ENCODE measurements around the gene NOP58. TPM values are rescaled to one million over a fixed set of nuclear protein-coding genes. Genes with fewer than 3 reads are reported as not detected.
"Not testable (repeated sequence)": the region's sequence is repeated elsewhere in the genome, so short reads cannot be mapped to it uniquely, and the experiment has no call there.

NOP58 gene
- polyA plus RNA-seq, 3 donors: 96.9 to 111 (median 109) TPM

- DNase-seq: no peak
These were observed 13.4 kb downstream of the NOP58 start for GRCh38 chr2:202278944-202279343.

- DNase-seq: no peak
These were observed 21.0 kb downstream of the NOP58 start for GRCh38 chr2:202286595-202286994.

- DNase-seq: no peak
These were observed 24.0 kb downstream of the NOP58 start for GRCh38 chr2:202289394-202290204.

GRCh38 chr2:202290316-202290715 is 24.8 kb downstream of the NOP58 start:
- no peak for DNase-seq

- DNase-seq: no peak
These were observed 25.4 kb downstream of the NOP58 start for GRCh38 chr2:202290970-202291369.

GRCh38 chr2:202299712-202300111 is 34.1 kb downstream of the NOP58 start:
- DNase-seq: no peak

GRCh38 chr2:202306034-202306433 is 40.5 kb downstream of the NOP58 start:
- no peak for DNase-seq

GRCh38 chr2:202307690-202308089 is 42.1 kb downstream of the NOP58 start:
- DNase-seq: no peak

GRCh38 chr2:202311823-202312388 is 46.3 kb downstream of the NOP58 start:
- no peak for DNase-seq

- no peak for DNase-seq
These were observed 48.6 kb downstream of the NOP58 start for GRCh38 chr2:202314116-202314515.

- peak; percentile 59 for DNase-seq
These were observed 51.7 kb downstream of the NOP58 start for GRCh38 chr2:202317080-202317857.

- not testable (repeated sequence) for DNase-seq
These were observed 54.8 kb downstream of the NOP58 start for GRCh38 chr2:202320362-202320761.

GRCh38 chr2:202322435-202322834 is 56.9 kb downstream of the NOP58 start:
- DNase-seq: no peak

- no peak for DNase-seq
These were observed 62.3 kb downstream of the NOP58 start for GRCh38 chr2:202327858-202328257.

- DNase-seq: no peak
These were observed 70.4 kb downstream of the NOP58 start for GRCh38 chr2:202335791-202336467.

- DNase-seq: no peak
These were observed 71.6 kb downstream of the NOP58 start for GRCh38 chr2:202337151-202337550.

GRCh38 chr2:202337706-202338346 is 72.3 kb downstream of the NOP58 start:
- DNase-seq: no peak

- DNase-seq: no peak
These were observed 73.7 kb downstream of the NOP58 start for GRCh38 chr2:202339071-202339870.

GRCh38 chr2:202344178-202344577 is 78.6 kb downstream of the NOP58 start:
- no peak for DNase-seq

GRCh38 chr2:202346180-202346579 is 80.6 kb downstream of the NOP58 start:
- no peak for DNase-seq
